ENCODE data around the gene COL18A1.

The COL18A1 gene

GRCh38 chr21:45383615-45384201 lies 21.3 kb upstream of the COL18A1 start:
- DNase-seq = no peak

GRCh38 chr21:45384656-45385548 lies 20.1 kb upstream of the COL18A1 start:
- no peak for DNase-seq

- no peak for DNase-seq
These were observed 19.4 kb upstream of the COL18A1 start for GRCh38 chr21:45385549-45386050.

GRCh38 chr21:45386336-45386727 lies 18.6 kb upstream of the COL18A1 start:
- no peak for DNase-seq

GRCh38 chr21:45386728-45387371 lies 18.1 kb upstream of the COL18A1 start:
- DNase-seq = no peak

GRCh38 chr21:45387506-45387905 lies 17.5 kb upstream of the COL18A1 start:
- no peak for DNase-seq

- no peak for DNase-seq
These were observed 16.9 kb upstream of the COL18A1 start for GRCh38 chr21:45388011-45388521.

- DNase-seq = no peak
These were observed 16.2 kb upstream of the COL18A1 start for GRCh38 chr21:45388611-45389296.

- no peak for DNase-seq
These were observed 14.7 kb upstream of the COL18A1 start for GRCh38 chr21:45390121-45390751.

GRCh38 chr21:45390831-45391742 lies 13.9 kb upstream of the COL18A1 start:
- no peak for DNase-seq

GRCh38 chr21:45391743-45392572 lies 13.0 kb upstream of the COL18A1 start:
- DNase-seq = no peak

GRCh38 chr21:45392573-45392971 lies 12.4 kb upstream of the COL18A1 start:
- DNase-seq = no peak

- no peak for DNase-seq
These were observed 11.9 kb upstream of the COL18A1 start for GRCh38 chr21:45393021-45393420.

- no peak for DNase-seq
These were observed 10.9 kb upstream of the COL18A1 start for GRCh38 chr21:45393833-45394638.

GRCh38 chr21:45396620-45396995 lies 8.4 kb upstream of the COL18A1 start:
- no peak for DNase-seq

GRCh38 chr21:45397381-45397780 lies 7.6 kb upstream of the COL18A1 start:
- no peak for DNase-seq

- DNase-seq = no peak
These were observed 3.9 kb upstream of the COL18A1 start for GRCh38 chr21:45401054-45401518.

- no peak for DNase-seq
These were observed 2.8 kb upstream of the COL18A1 start for GRCh38 chr21:45401916-45402900.

Measured in CD4-positive, alpha-beta T cell treated with Interleukin-21 for 1 hour (primary cell).